HEK293 (cell line): ENCODE data around the gene RAB13.

Source experiments
- GLI2 ChIP-seq: fragments of 450-650 bp; formaldehyde crosslinking; IDR thresholded peaks from 2 replicates; pipeline ENCODE4; 2017; ENCODE audit warnings: missing biosample characterization, missing genetic modification characterization, low read depth, borderline replicate concordance
- GLIS1 ChIP-seq: fragments of 450-650 bp; formaldehyde crosslinking; IDR thresholded peaks from 2 replicates; pipeline ENCODE4 v1.5.1; 2016; ENCODE audit warnings: missing biosample characterization, missing genetic modification characterization
- KLF7 ChIP-seq: fragments of 450-650 bp; formaldehyde crosslinking; IDR thresholded peaks from 2 replicates; pipeline ENCODE4 v1.5.1; 2016; ENCODE audit warnings: missing biosample characterization, missing genetic modification characterization, borderline replicate concordance
- KLF8 ChIP-seq: fragments of 450-650 bp; formaldehyde crosslinking; IDR thresholded peaks from 2 replicates; pipeline ENCODE4 v1.5.1; 2016; ENCODE audit warnings: missing biosample characterization, missing genetic modification characterization
- SCRT1 ChIP-seq: fragments of 450-650 bp; formaldehyde crosslinking; IDR thresholded peaks from 2 replicates; pipeline ENCODE4 v1.5.1; 2016; ENCODE audit warnings: missing biosample characterization, missing genetic modification characterization, borderline replicate concordance
- SP7 ChIP-seq: fragments of 450-650 bp; formaldehyde crosslinking; IDR thresholded peaks from 2 replicates; pipeline ENCODE4 v1.5.1; 2016; ENCODE audit warnings: missing biosample characterization, missing genetic modification characterization
- TCF7L2 ChIP-seq: IDR thresholded peaks from 2 replicates; pipeline ENCODE4 v1.6.1; 2011; ENCODE audit warnings: low read depth, mild to moderate bottlenecking, inconsistent platforms, low read length, moderate library complexity, borderline replicate concordance
- ZBTB8A ChIP-seq: fragments of 450-650 bp; formaldehyde crosslinking; IDR thresholded peaks from 2 replicates; pipeline ENCODE4 v1.5.1; 2016; ENCODE audit warnings: missing biosample characterization, missing genetic modification characterization
- ZFP3 ChIP-seq: fragments of 450-650 bp; formaldehyde crosslinking; IDR thresholded peaks from 2 replicates; pipeline ENCODE4 v1.5.1; 2016; ENCODE audit warnings: low read depth, missing biosample characterization, missing genetic modification characterization
- ZNF157 ChIP-seq: fragments of 450-650 bp; formaldehyde crosslinking; IDR thresholded peaks from 2 replicates; pipeline ENCODE4 v1.5.1; 2016; ENCODE audit warnings: missing biosample characterization, missing genetic modification characterization
- ZNF169 ChIP-seq: fragments of 450-650 bp; formaldehyde crosslinking; IDR thresholded peaks from 2 replicates; pipeline ENCODE4 v1.5.1; 2016; ENCODE audit warnings: missing biosample characterization, missing genetic modification characterization
- ZNF184 ChIP-seq: fragments of 450-650 bp; IDR thresholded peaks from 2 replicates; pipeline ENCODE4 v1.5.1; 2018; ENCODE audit warnings: missing biosample characterization, mild to moderate bottlenecking, missing genetic modification characterization
- ZNF211 ChIP-seq: fragments of 450-650 bp; formaldehyde crosslinking; IDR thresholded peaks from 2 replicates; pipeline ENCODE4 v1.5.1; 2016; ENCODE audit warnings: low read depth, missing biosample characterization, missing genetic modification characterization
- ZNF223 ChIP-seq: fragments of 450-650 bp; formaldehyde crosslinking; IDR thresholded peaks from 2 replicates; pipeline ENCODE4 v1.5.1; 2016; ENCODE audit warnings: missing biosample characterization, missing genetic modification characterization
- ZNF248 ChIP-seq: fragments of 450-650 bp; formaldehyde crosslinking; IDR thresholded peaks from 2 replicates; pipeline ENCODE4 v1.5.1; 2017; ENCODE audit warnings: missing biosample characterization, missing genetic modification characterization
- ZNF394 ChIP-seq: fragments of 450-650 bp; formaldehyde crosslinking; IDR thresholded peaks from 2 replicates; pipeline ENCODE4 v1.5.1; 2016; ENCODE audit warnings: missing biosample characterization, missing genetic modification characterization, mild to moderate bottlenecking, moderate library complexity, borderline replicate concordance
- ZNF423 ChIP-seq: fragments of 450-650 bp; formaldehyde crosslinking; IDR thresholded peaks from 2 replicates; pipeline ENCODE4 v1.5.1; 2016; ENCODE audit warnings: missing biosample characterization, missing genetic modification characterization
- ZNF426 ChIP-seq: fragments of 450-650 bp; formaldehyde crosslinking; IDR thresholded peaks from 2 replicates; pipeline ENCODE4 v1.5.1; 2017; ENCODE audit warnings: missing biosample characterization, missing genetic modification characterization, mild to moderate bottlenecking, inconsistent platforms, moderate library complexity
- ZNF558 ChIP-seq: fragments of 450-650 bp; formaldehyde crosslinking; IDR thresholded peaks from 2 replicates; pipeline ENCODE4 v1.5.1; 2016; ENCODE audit warnings: missing biosample characterization, missing genetic modification characterization
- TF ChIP-seq, protein P1 (sequence below): fragments of 450-650 bp; formaldehyde crosslinking; IDR thresholded peaks from 2 replicates; pipeline ENCODE4 v1.5.1; 2017; ENCODE audit warnings: missing biosample characterization, missing genetic modification characterization
- TF ChIP-seq, protein P2 (sequence below): fragments of 450-650 bp; formaldehyde crosslinking; IDR thresholded peaks from 2 replicates; pipeline ENCODE4 v1.5.1; 2017; ENCODE audit warnings: missing biosample characterization, missing genetic modification characterization
- TF ChIP-seq, protein P3 (sequence below): fragments of 450-650 bp; formaldehyde crosslinking; IDR thresholded peaks from 2 replicates; pipeline ENCODE4; 2016; ENCODE audit warnings: missing biosample characterization, missing genetic modification characterization
- TF ChIP-seq, protein P4 (sequence below): fragments of 450-650 bp; formaldehyde crosslinking; IDR thresholded peaks from 2 replicates; pipeline ENCODE4 v1.5.1; 2016; ENCODE audit warnings: missing biosample characterization, missing genetic modification characterization, low read depth
- TF ChIP-seq, protein P5 (sequence below): fragments of 450-650 bp; formaldehyde crosslinking; optimal IDR thresholded peaks from 2 replicates; pipeline ENCODE3; 2016; ENCODE audit warnings: missing biosample characterization, mild to moderate bottlenecking, missing genetic modification characterization
- TF ChIP-seq, protein P6 (sequence below): fragments of 450-650 bp; formaldehyde crosslinking; conservative IDR thresholded peaks from 2 replicates; pipeline ENCODE4 v1.5.1; 2016; ENCODE audit warnings: low read depth, missing biosample characterization, missing genetic modification characterization

Gene RAB13

DNA sequence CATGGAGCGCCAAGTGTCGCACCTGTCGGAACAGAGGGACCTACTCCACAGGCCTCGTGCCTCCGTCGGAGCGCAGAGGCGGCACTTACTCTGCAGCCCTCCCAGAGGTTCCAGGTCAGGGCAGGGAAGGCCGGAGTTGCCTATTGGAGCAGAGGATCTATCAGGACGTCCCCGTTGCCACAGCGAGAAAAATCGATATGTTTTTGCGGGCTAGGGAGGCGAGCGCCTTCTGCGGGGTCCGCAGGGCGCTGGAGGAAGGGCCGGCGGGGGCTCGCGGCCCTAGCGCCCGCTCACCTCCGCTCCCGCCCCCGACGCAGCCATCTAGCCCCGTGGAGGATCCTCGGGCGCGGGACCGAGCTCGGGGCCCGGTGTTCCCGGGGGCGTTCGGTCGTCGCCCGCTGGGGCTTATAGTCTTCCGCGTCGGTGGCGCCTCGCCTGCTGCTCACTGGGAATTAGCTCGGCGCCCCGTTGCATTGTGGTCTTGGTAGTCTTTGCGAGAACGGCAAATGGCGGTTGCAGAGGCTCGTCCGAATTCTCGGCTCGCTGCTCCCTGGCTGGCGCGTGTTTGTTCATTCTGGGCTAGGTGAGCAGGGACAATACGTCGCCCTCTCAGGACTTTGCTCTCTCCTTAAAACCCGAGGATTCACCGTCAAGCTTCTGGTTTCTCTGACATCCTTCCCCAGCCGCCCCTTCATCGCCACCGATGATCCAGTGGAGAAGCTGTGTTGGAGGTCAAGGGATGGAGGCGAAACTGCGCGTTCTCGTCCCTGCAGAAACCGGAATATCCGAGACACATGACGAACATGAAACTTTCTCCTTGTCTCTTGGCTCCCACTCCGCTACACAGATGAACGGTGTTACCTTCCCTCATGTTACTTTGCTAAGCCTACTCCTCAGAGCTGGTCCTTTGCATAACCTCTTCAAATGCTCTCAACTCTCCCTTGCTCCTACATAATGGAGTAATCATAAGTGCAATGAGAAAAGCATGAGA, 8.6 kb downstream of the RAB13 start, which contains the start of gene JTB (continued):
- TF ChIP-seq, protein P1, sequence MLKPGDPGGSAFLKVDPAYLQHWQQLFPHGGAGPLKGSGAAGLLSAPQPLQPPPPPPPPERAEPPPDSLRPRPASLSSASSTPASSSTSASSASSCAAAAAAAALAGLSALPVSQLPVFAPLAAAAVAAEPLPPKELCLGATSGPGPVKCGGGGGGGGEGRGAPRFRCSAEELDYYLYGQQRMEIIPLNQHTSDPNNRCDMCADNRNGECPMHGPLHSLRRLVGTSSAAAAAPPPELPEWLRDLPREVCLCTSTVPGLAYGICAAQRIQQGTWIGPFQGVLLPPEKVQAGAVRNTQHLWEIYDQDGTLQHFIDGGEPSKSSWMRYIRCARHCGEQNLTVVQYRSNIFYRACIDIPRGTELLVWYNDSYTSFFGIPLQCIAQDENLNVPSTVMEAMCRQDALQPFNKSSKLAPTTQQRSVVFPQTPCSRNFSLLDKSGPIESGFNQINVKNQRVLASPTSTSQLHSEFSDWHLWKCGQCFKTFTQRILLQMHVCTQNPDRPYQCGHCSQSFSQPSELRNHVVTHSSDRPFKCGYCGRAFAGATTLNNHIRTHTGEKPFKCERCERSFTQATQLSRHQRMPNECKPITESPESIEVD (tag by site-specific recombination), result no peak
- TF ChIP-seq, protein P2, sequence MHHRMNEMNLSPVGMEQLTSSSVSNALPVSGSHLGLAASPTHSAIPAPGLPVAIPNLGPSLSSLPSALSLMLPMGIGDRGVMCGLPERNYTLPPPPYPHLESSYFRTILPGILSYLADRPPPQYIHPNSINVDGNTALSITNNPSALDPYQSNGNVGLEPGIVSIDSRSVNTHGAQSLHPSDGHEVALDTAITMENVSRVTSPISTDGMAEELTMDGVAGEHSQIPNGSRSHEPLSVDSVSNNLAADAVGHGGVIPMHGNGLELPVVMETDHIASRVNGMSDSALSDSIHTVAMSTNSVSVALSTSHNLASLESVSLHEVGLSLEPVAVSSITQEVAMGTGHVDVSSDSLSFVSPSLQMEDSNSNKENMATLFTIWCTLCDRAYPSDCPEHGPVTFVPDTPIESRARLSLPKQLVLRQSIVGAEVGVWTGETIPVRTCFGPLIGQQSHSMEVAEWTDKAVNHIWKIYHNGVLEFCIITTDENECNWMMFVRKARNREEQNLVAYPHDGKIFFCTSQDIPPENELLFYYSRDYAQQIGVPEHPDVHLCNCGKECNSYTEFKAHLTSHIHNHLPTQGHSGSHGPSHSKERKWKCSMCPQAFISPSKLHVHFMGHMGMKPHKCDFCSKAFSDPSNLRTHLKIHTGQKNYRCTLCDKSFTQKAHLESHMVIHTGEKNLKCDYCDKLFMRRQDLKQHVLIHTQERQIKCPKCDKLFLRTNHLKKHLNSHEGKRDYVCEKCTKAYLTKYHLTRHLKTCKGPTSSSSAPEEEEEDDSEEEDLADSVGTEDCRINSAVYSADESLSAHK (tag by site-specific recombination), result no peak
- TF ChIP-seq ZBTB8A (tag by site-specific recombination), result peak; percentile 95
- no peak for TF ChIP-seq ZNF184 (tag by site-specific recombination)
- TF ChIP-seq ZNF248, result no peak
- TF ChIP-seq ZFP3 (tag by site-specific recombination), result no peak
- no peak for TF ChIP-seq ZNF558
- TF ChIP-seq ZNF169 (tag by site-specific recombination), result no peak
- TF ChIP-seq GLIS1 (tag by site-specific recombination), result no peak; the same call in 1 of the 2 replicates
- TF ChIP-seq KLF7 (tag by site-specific recombination), result no peak
- peak; percentile 91; the same call in 1 of the 2 replicates for TF ChIP-seq SCRT1 (tag by site-specific recombination)
- TF ChIP-seq ZNF157 (tag by site-specific recombination), result no peak
- TF ChIP-seq KLF8 (tag by site-specific recombination), result no peak; the same call in 1 of the 2 replicates
- TF ChIP-seq, protein P3, sequence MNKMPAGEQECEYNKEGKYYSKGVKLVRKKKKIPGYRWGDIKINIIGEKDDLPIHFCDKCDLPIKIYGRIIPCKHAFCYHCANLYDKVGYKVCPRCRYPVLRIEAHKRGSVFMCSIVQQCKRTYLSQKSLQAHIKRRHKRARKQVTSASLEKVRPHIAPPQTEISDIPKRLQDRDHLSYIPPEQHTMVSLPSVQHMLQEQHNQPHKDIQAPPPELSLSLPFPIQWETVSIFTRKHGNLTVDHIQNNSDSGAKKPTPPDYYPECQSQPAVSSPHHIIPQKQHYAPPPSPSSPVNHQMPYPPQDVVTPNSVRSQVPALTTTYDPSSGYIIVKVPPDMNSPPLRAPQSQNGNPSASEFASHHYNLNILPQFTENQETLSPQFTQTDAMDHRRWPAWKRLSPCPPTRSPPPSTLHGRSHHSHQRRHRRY, result no peak
- peak; percentile 100 for TF ChIP-seq ZNF394 (tag by site-specific recombination)
- TF ChIP-seq SP7, result 0 out of 2 replicates have a peak, but pooled peaks have one; percentile 27
- TF ChIP-seq TCF7L2, result no peak
- no peak for TF ChIP-seq ZNF223 (tag by site-specific recombination)
- TF ChIP-seq ZNF426 (tag by site-specific recombination), result no peak
- TF ChIP-seq, protein P4, sequence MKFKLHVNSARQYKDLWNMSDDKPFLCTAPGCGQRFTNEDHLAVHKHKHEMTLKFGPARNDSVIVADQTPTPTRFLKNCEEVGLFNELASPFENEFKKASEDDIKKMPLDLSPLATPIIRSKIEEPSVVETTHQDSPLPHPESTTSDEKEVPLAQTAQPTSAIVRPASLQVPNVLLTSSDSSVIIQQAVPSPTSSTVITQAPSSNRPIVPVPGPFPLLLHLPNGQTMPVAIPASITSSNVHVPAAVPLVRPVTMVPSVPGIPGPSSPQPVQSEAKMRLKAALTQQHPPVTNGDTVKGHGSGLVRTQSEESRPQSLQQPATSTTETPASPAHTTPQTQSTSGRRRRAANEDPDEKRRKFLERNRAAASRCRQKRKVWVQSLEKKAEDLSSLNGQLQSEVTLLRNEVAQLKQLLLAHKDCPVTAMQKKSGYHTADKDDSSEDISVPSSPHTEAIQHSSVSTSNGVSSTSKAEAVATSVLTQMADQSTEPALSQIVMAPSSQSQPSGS (tag by site-specific recombination), result no peak
- no peak for TF ChIP-seq ZNF423
- TF ChIP-seq, protein P5, sequence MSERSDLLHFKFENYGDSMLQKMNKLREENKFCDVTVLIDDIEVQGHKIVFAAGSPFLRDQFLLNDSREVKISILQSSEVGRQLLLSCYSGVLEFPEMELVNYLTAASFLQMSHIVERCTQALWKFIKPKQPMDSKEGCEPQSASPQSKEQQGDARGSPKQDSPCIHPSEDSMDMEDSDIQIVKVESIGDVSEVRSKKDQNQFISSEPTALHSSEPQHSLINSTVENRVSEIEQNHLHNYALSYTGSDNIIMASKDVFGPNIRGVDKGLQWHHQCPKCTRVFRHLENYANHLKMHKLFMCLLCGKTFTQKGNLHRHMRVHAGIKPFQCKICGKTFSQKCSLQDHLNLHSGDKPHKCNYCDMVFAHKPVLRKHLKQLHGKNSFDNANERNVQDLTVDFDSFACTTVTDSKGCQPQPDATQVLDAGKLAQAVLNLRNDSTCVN (tag by site-specific recombination), result peak; percentile 90
- no peak for TF ChIP-seq ZNF211
- no peak for TF ChIP-seq GLI2 (tag by site-specific recombination)
- TF ChIP-seq, protein P6, sequence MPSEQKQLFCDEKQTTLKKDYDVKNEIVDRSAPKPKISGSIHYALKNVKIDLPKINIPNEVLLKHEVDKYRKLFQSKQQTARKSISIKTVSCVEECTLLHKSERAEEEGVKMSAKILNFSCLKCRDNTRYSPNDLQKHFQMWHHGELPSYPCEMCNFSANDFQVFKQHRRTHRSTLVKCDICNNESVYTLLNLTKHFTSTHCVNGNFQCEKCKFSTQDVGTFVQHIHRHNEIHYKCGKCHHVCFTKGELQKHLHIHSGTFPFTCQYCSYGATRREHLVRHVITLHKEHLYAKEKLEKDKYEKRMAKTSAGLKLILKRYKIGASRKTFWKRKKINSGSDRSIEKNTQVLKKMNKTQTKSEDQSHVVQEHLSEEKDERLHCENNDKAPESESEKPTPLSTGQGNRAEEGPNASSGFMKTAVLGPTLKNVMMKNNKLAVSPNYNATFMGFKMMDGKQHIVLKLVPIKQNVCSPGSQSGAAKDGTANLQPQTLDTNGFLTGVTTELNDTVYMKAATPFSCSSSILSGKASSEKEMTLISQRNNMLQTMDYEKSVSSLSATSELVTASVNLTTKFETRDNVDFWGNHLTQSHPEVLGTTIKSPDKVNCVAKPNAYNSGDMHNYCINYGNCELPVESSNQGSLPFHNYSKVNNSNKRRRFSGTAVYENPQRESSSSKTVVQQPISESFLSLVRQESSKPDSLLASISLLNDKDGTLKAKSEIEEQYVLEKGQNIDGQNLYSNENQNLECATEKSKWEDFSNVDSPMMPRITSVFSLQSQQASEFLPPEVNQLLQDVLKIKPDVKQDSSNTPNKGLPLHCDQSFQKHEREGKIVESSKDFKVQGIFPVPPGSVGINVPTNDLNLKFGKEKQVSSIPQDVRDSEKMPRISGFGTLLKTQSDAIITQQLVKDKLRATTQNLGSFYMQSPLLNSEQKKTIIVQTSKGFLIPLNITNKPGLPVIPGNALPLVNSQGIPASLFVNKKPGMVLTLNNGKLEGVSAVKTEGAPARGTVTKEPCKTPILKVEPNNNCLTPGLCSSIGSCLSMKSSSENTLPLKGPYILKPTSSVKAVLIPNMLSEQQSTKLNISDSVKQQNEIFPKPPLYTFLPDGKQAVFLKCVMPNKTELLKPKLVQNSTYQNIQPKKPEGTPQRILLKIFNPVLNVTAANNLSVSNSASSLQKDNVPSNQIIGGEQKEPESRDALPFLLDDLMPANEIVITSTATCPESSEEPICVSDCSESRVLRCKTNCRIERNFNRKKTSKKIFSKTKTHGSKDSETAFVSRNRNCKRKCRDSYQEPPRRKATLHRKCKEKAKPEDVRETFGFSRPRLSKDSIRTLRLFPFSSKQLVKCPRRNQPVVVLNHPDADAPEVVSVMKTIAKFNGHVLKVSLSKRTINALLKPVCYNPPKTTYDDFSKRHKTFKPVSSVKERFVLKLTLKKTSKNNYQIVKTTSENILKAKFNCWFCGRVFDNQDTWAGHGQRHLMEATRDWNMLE (tag by site-specific recombination), result no peak
